ENCODE measurements around the gene CEP70.

CEP70 gene

DNA sequence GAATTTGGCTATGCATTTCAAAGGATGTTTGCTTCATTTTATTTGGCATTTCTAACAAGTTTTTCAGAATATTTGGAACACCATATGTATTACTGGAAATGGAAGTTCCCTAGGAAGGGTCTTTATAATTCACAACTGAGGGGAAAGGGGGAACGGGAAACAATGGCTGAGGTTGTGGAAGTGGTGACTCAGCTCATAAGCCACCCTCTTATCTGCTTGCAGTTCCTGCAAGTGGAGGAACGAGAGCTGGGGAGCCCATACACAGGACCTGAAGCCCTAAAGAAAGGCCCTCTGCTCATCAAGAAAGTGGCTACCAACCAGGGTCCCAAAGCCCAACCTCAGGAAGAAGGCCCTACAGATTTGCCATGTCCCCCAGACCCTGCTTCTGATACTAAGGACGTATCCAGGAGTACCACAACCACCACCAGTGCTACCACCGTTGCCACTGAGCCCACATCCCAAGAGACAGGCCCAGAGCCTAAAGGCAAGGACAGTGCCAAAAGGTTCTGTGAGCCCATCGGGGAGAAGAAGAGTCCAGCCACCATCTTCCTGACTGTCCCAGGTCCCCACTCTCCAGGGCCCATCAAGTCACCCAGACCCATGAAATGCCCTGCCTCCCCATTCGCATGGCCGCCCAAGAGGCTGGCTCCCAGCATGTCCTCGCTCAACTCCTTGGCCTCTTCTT lies 121.8 kb downstream of the CEP70 start:
- H3K36me3 ChIP-seq (ENCODE audit: control insufficient read depth, insufficient read depth, low read length) = no peaks in the 10 kb centered on the region
- H3K4me3 ChIP-seq (replicated peaks; ENCODE audit: low read depth, low read length) = no peak overlapping the region
- peaks cover 3% of the 10 kb centered on the region; the same call in 1 of the 2 replicates for H3K27me3 ChIP-seq (replicated peaks; ENCODE audit: control insufficient read depth, insufficient read depth, low read length)
- no peak for TF ChIP-seq CTCF (IDR thresholded peaks at IDR 0.05; ENCODE audit: insufficient read depth, low read length, poor library complexity, severe bottlenecking)
- DNase-seq (ENCODE audit: extremely low read depth, insufficient read length) = no peak

GRCh38 chr3:138471481-138471880 lies 122.6 kb downstream of the CEP70 start:
- TF ChIP-seq CTCF (IDR thresholded peaks at IDR 0.05; ENCODE audit: insufficient read depth, low read length, poor library complexity, severe bottlenecking) = no peak
- Histone ChIP-seq H3K27me3 (replicated peaks; ENCODE audit: control insufficient read depth, insufficient read depth, low read length) (peaks cover 3% of the 10 kb centered on the region; the same call in 1 of the 2 replicates), H3K36me3 (ENCODE audit: control insufficient read depth, insufficient read depth, low read length) (no peaks in the 10 kb centered on the region), H3K4me3 (replicated peaks; ENCODE audit: low read depth, low read length) (no peak overlapping the region)
- DNase-seq (ENCODE audit: extremely low read depth, insufficient read length) = no peak

- Histone ChIP-seq H3K27me3 (replicated peaks; ENCODE audit: control insufficient read depth, insufficient read depth, low read length) (peaks cover 3% of the 10 kb centered on the region; the same call in 1 of the 2 replicates), H3K4me3 (replicated peaks; ENCODE audit: low read depth, low read length) (no peak overlapping the region), H3K36me3 (ENCODE audit: control insufficient read depth, insufficient read depth, low read length) (no peaks in the 10 kb centered on the region)
- no peak for TF ChIP-seq CTCF (IDR thresholded peaks at IDR 0.05; ENCODE audit: insufficient read depth, low read length, poor library complexity, severe bottlenecking)
- no peak for DNase-seq (ENCODE audit: extremely low read depth, insufficient read length)
Observed at GRCh38 chr3:138470687-138471086, 123.4 kb downstream of the CEP70 start.

- no peak for DNase-seq (ENCODE audit: extremely low read depth, insufficient read length)
- TF ChIP-seq CTCF (IDR thresholded peaks at IDR 0.05; ENCODE audit: insufficient read depth, low read length, poor library complexity, severe bottlenecking) = no peak
- Histone ChIP-seq H3K36me3 (ENCODE audit: control insufficient read depth, insufficient read depth, low read length) (no peaks in the 10 kb centered on the region), H3K4me3 (replicated peaks; ENCODE audit: low read depth, low read length) (no peak overlapping the region), H3K27me3 (replicated peaks; ENCODE audit: control insufficient read depth, insufficient read depth, low read length) (peaks cover 3% of the 10 kb centered on the region; the same call in 1 of the 2 replicates)
Observed at GRCh38 chr3:138469874-138470273, 124.2 kb downstream of the CEP70 start.

GRCh38 chr3:138468886-138469285 lies 125.2 kb downstream of the CEP70 start:
- no peak for TF ChIP-seq CTCF (IDR thresholded peaks at IDR 0.05; ENCODE audit: insufficient read depth, low read length, poor library complexity, severe bottlenecking)
- no peak for DNase-seq (ENCODE audit: extremely low read depth, insufficient read length)
- Histone ChIP-seq H3K27me3 (replicated peaks; ENCODE audit: control insufficient read depth, insufficient read depth, low read length) (peaks cover 3% of the 10 kb centered on the region; the same call in 1 of the 2 replicates), H3K4me3 (replicated peaks; ENCODE audit: low read depth, low read length) (no peak overlapping the region), H3K36me3 (ENCODE audit: control insufficient read depth, insufficient read depth, low read length) (no peaks in the 10 kb centered on the region)
